Breast epithelium (tissue), 4 donors: ENCODE measurements around the gene CCDC102B. TPM values are rescaled to one million over a fixed set of nuclear protein-coding genes. Genes with fewer than 3 reads are reported as not detected.
"Not testable (repeated sequence)": the region's sequence is repeated elsewhere in the genome, so short reads cannot be mapped to it uniquely, and the experiment has no call there.

ENCODE experiments used
- DNase-seq, 2 donors: peaks; one replicate each; pipeline ENCODE4 v3.0.0-alpha.2; 2019; ENCODE audit warnings: low spot score in 2 of 2
- H3K27ac ChIP-seq, 2 donors: fragments of 200-600 bp; sonication (generic) in 1 of 2; one replicate each; pipeline ENCODE4 v1.5.1; 2016 to 2019; ENCODE audit warnings: mild to moderate bottlenecking in 1 of 2
- H3K27me3 ChIP-seq, 2 donors: fragments of 200-600 bp; sonication (generic) in 1 of 2; one replicate each; pipeline versions ENCODE4 v1.5.1 to v1.6.0; 2017 to 2019; ENCODE audit warnings: control low read depth in 1 of 2, mild to moderate bottlenecking in 1 of 2
- H3K36me3 ChIP-seq: fragments of 200-600 bp; one replicate; pipeline ENCODE4 v1.5.1; 2019
- H3K4me1 ChIP-seq, 2 donors: fragments of 200-600 bp; sonication (generic); one replicate each; pipeline ENCODE4 v1.5.1; 2016 to 2019; ENCODE audit warnings: control low read depth in 1 of 2
- H3K4me3 ChIP-seq, 3 donors: fragments of 200-600 bp; sonication (generic); 1 replicate in 2 of 3; 2 replicates in 1 of 3; pipeline ENCODE4 v1.5.1; 2016 to 2019; ENCODE audit warnings: mild to moderate bottlenecking in 3 of 3, moderate library complexity in 2 of 3
- H3K9me3 ChIP-seq, 2 donors: fragments of 200-600 bp; sonication (generic) in 1 of 2; one replicate each; pipeline ENCODE4 v1.5.1; 2016 to 2019; ENCODE audit warnings: control low read depth in 1 of 2
- CTCF ChIP-seq, 3 donors: fragments of 450-650 bp; IDR thresholded peaks; one replicate each; pipeline ENCODE4 v1.5.1; 2016 to 2017; ENCODE audit warnings: antibody characterized with exemption in 3 of 3, mild to moderate bottlenecking in 3 of 3, moderate library complexity in 3 of 3
- POLR2A ChIP-seq: fragments of 450-650 bp; IDR thresholded peaks from one replicate; pipeline ENCODE4 v1.6.1; 2016; ENCODE audit warnings: antibody characterized with exemption, mild to moderate bottlenecking, moderate library complexity
- POLR2AphosphoS5 ChIP-seq, 3 donors: sonication (generic); formaldehyde crosslinking; IDR thresholded peaks; one replicate each; pipeline ENCODE4 v1.6.1; 2017; ENCODE audit warnings: antibody characterized with exemption in 3 of 3
- intact Hi-C: fragments of 100-400 bp; cut with DNase I; formaldehyde crosslinking; loops from one replicate; pipeline ENCODE4 v1.15.1; 2023; ENCODE audit warnings: low total_unique reads
- total RNA-seq, 3 donors: library from RNA; depleted of rRNA; stranded (reverse); fragments of >200 nt; gene quantifications; one replicate each; pipeline ENCODE4 v1.1.0, GENCODE V29; 2016

Gene CCDC102B
- total RNA-seq, 3 donors from 2014 or later: 5.3 to 9.1 (median 7.2) TPM

DNA sequence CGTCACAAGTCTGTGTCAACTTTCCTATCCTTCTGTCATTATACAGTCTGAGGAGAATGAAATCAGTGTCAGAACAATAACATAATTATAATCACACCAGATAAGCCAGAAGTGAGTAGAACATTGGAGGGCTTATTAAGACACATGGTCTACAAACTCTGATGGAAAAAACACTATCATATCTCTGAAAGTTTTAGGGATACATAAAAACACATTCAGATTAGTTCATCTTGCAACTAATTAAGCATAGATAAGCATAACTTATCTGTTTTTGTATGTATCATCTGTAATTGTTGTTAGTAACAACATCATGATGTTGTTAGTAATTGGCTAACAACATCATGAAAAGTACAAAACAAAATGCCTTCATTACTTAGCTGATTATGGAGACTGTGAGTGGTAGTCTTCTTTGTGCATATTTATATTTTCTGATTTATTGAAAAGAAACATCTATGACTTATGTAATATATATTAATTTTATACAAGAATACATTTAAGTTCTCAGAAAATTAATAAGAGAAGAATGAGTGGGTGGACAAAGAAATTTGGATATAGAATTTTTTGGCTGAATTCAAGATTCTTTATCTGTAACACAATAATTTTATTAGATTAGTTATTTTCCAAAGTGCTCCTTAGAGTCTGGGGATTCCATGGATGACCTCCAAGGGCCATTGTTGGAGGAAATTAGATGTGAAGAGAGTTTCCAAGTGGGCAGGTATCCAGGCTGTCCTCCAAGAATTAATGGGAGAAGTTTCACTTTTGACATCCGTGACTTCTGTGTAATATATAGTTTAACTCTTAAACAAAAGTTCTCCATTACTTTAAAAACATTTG, 16.9 kb upstream of the CCDC102B start:
- Histone ChIP-seq H3K36me3 (no peaks in the 10 kb centered on the region), H3K27me3 (no peaks in the 10 kb centered on the region), H3K27ac (peak overlapping the region in 1 of 2 donors; percentile 12), H3K4me1 (no peaks in the 10 kb centered on the region), H3K4me3 (no peak overlapping the region), H3K9me3 (no peaks in the 10 kb centered on the region)
- intact Hi-C loops: no loop called here
- no peak for TF ChIP-seq POLR2A
- no peak for TF ChIP-seq CTCF (IDR thresholded peaks at IDR 0.05)
- TF ChIP-seq POLR2AphosphoS5 (IDR thresholded peaks at IDR 0.05): no peak
- no peak for DNase-seq

GRCh38 chr18:68783506-68783905, 14.4 kb upstream of the CCDC102B start:
- Histone ChIP-seq H3K4me1 (no peaks in the 10 kb centered on the region), H3K9me3 (no peaks in the 10 kb centered on the region), H3K36me3 (no peaks in the 10 kb centered on the region), H3K27ac (no peak overlapping the region), H3K4me3 (no peak overlapping the region), H3K27me3 (no peaks in the 10 kb centered on the region)
- intact Hi-C loops: no loop called here
- DNase-seq: no peak
- TF ChIP-seq POLR2A (no peak), CTCF (IDR thresholded peaks at IDR 0.05) (no peak), POLR2AphosphoS5 (IDR thresholded peaks at IDR 0.05) (no peak)

- Histone ChIP-seq H3K4me1 (no peaks in the 10 kb centered on the region), H3K9me3 (no peaks in the 10 kb centered on the region), H3K4me3 (no peak overlapping the region), H3K36me3 (no peaks in the 10 kb centered on the region), H3K27ac (no peak overlapping the region), H3K27me3 (no peaks in the 10 kb centered on the region)
- TF ChIP-seq POLR2AphosphoS5 (IDR thresholded peaks at IDR 0.05) (no peak), CTCF (IDR thresholded peaks at IDR 0.05) (no peak), POLR2A (no peak)
- no peak for DNase-seq
- intact Hi-C loops: no loop called here
Measured at GRCh38 chr18:68784071-68784470, 13.8 kb upstream of the CCDC102B start.

GRCh38 chr18:68790290-68790689, 7.6 kb upstream of the CCDC102B start:
- intact Hi-C loops, H3K36me3 ChIP-seq, DNase-seq, H3K4me3 ChIP-seq, H3K27me3 ChIP-seq, H3K4me1 ChIP-seq, H3K9me3 ChIP-seq, H3K27ac ChIP-seq: not testable (repeated sequence)

- Histone ChIP-seq H3K27ac (no peak overlapping the region), H3K4me1 (no peaks in the 10 kb centered on the region), H3K36me3 (no peaks in the 10 kb centered on the region), H3K4me3 (no peak overlapping the region), H3K27me3 (no peaks in the 10 kb centered on the region), H3K9me3 (no peaks in the 10 kb centered on the region)
- intact Hi-C loops: no loop called here
- no peak for TF ChIP-seq POLR2A
- TF ChIP-seq CTCF (IDR thresholded peaks at IDR 0.05): no peak
- TF ChIP-seq POLR2AphosphoS5 (IDR thresholded peaks at IDR 0.05): no peak
- no peak for DNase-seq
Measured at GRCh38 chr18:68791801-68792200, 6.1 kb upstream of the CCDC102B start.
